Suprapubic skin (tissue), 3 donors: ENCODE results near the gene MYO16.

Source experiments
- CTCF ChIP-seq, 2 donors: fragments of 200-600 bp in 1 of 2; fragments of 450-650 bp in 1 of 2; sonication (generic) in 1 of 2; IDR thresholded peaks; one replicate each; pipeline ENCODE4 v1.5.1; 2016 to 2019; ENCODE audit warnings: antibody characterized with exemption in 2 of 2, mild to moderate bottlenecking in 1 of 2, moderate library complexity in 1 of 2
- EP300 ChIP-seq: sonication (generic); formaldehyde crosslinking; IDR thresholded peaks from one replicate; pipeline ENCODE4 v1.6.1; 2017; ENCODE audit warnings: antibody characterized with exemption
- POLR2A ChIP-seq, 2 donors: fragments of 450-650 bp; IDR thresholded peaks; one replicate each; pipeline ENCODE4 v1.6.1; 2017; ENCODE audit warnings: antibody characterized with exemption in 2 of 2, mild to moderate bottlenecking in 2 of 2, moderate library complexity in 2 of 2

- TF ChIP-seq CTCF (IDR thresholded peaks at IDR 0.05) (no peak), POLR2A (IDR thresholded peaks at IDR 0.05) (no peak), EP300 (no peak)
These were observed 295.7 kb downstream of the MYO16 start for GRCh38 chr13:108925070-108925469.
